Measurements from ENCODE around the gene OR2F1.
A peak's percentile ranks its signal among the peaks of the same experiment; 100 is the strongest.
"Not testable (repeated sequence)": the region's sequence is repeated elsewhere in the genome, so short reads cannot be mapped to it uniquely, and the experiment has no call there.

Gene OR2F1

GRCh38 chr7:144001543-144001942 lies 46.9 kb downstream of the OR2F1 start:
- H3K4me3 ChIP-seq (ENCODE audit: low read depth, low read length) = no peak overlapping the region
- TF ChIP-seq CTCF (IDR thresholded peaks at IDR 0.05; ENCODE audit: low read depth, low read length) (no peak), POLR2A (IDR thresholded peaks at IDR 0.05; ENCODE audit: extremely low read depth, insufficient read length) (no peak), MYC (IDR thresholded peaks at IDR 0.05; ENCODE audit: low read depth, low read length) (no peak)
- TF ChIP-seq, protein P1, sequence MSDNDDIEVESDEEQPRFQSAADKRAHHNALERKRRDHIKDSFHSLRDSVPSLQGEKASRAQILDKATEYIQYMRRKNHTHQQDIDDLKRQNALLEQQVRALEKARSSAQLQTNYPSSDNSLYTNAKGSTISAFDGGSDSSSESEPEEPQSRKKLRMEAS (IDR thresholded peaks at IDR 0.05; ENCODE audit: low read depth, low read length) = no peak
- no peak for DNase-seq (ENCODE audit: low read depth)

DNA sequence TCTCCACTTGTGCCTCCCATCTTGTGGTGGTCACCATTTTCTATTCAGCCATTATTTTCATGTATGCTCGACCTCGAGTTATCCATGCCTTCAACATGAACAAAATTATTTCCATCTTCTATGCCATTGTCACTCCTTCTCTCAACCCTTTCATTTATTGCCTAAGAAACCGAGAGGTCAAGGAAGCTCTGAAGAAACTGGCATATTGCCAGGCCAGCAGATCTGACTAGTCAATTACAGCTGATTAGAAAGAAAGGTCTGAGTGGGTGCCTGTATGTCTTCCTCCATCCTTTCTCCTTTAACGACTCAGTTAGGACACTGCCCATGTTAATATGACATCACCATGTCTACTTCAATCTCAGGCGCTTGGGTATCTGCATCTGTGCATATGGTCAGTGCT lies 50.1 kb downstream of the OR2F1 start:
- H3K4me3 ChIP-seq (ENCODE audit: low read depth, low read length) = no peak overlapping the region
- TF ChIP-seq POLR2A (IDR thresholded peaks at IDR 0.05; ENCODE audit: extremely low read depth, insufficient read length) = no peak
- no peak for TF ChIP-seq MYC (IDR thresholded peaks at IDR 0.05; ENCODE audit: low read depth, low read length)
- TF ChIP-seq, protein P1 (IDR thresholded peaks at IDR 0.05; ENCODE audit: low read depth, low read length) = no peak
- TF ChIP-seq CTCF (IDR thresholded peaks at IDR 0.05; ENCODE audit: low read depth, low read length) = no peak
- DNase-seq (ENCODE audit: low read depth) = no peak

- no peak for DNase-seq (ENCODE audit: low read depth)
- no peak overlapping the region for H3K4me3 ChIP-seq (ENCODE audit: low read depth, low read length)
- TF ChIP-seq POLR2A (IDR thresholded peaks at IDR 0.05; ENCODE audit: extremely low read depth, insufficient read length) (no peak), CTCF (IDR thresholded peaks at IDR 0.05; ENCODE audit: low read depth, low read length) (no peak), MYC (IDR thresholded peaks at IDR 0.05; ENCODE audit: low read depth, low read length) (no peak)
- TF ChIP-seq, protein P1 (IDR thresholded peaks at IDR 0.05; ENCODE audit: low read depth, low read length) = no peak
Observed at GRCh38 chr7:144006029-144006691, 51.5 kb downstream of the OR2F1 start.

DNA sequence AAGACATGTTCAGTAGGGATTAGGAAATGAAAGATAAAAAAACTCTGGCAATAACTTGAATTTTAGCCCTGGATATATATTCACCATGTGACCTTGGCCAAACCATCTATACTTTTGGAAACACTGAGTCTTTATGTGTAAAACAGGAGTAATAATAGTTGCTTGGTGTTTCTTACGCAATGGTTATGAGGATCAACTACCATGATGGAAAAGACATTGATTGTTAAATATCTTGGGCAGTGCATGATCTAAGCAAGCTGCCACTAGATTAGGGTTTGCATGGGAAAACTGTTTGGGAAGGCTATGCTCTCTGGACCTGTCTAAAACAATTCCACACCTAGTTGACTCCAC lies 52.0 kb downstream of the OR2F1 start:
- no peak for DNase-seq (ENCODE audit: low read depth)
- TF ChIP-seq POLR2A (IDR thresholded peaks at IDR 0.05; ENCODE audit: extremely low read depth, insufficient read length) = no peak
- TF ChIP-seq, protein P1 (IDR thresholded peaks at IDR 0.05; ENCODE audit: low read depth, low read length) = no peak
- no peak for TF ChIP-seq CTCF (IDR thresholded peaks at IDR 0.05; ENCODE audit: low read depth, low read length)
- no peak for TF ChIP-seq MYC (IDR thresholded peaks at IDR 0.05; ENCODE audit: low read depth, low read length)
- H3K4me3 ChIP-seq (ENCODE audit: low read depth, low read length) = no peak overlapping the region

GRCh38 chr7:144009361-144009760 lies 54.7 kb downstream of the OR2F1 start:
- DNase-seq (ENCODE audit: low read depth) = no peak
- H3K4me3 ChIP-seq (ENCODE audit: low read depth, low read length) = no peak overlapping the region
- TF ChIP-seq MYC (IDR thresholded peaks at IDR 0.05; ENCODE audit: low read depth, low read length) (no peak), CTCF (IDR thresholded peaks at IDR 0.05; ENCODE audit: low read depth, low read length) (no peak), POLR2A (IDR thresholded peaks at IDR 0.05; ENCODE audit: extremely low read depth, insufficient read length) (no peak)
- TF ChIP-seq, protein P1 (IDR thresholded peaks at IDR 0.05; ENCODE audit: low read depth, low read length) = no peak

- peak; percentile 15 for DNase-seq (ENCODE audit: low read depth)
- H3K4me3 ChIP-seq (ENCODE audit: low read depth, low read length) = not testable (repeated sequence)
Observed at GRCh38 chr7:144010061-144010460, 55.4 kb downstream of the OR2F1 start.

DNA sequence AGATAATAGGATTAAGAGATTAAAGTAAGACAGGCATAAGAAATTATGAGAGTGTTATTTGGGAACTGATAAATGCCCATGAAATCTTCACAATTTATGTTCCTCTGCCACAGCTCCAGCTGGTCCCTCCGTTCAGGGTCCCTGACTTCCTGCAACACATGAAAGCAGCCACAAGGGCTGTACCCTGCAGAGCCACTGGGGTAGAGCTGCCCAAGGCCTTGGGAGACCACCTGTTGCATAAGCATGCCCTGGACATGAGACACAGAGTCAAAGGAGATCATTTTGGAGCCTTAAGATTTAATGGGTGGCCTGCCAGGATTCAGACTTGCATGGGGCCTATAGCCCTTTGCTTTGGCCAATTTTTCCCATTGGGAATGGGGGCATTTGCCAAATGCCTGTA lies 56.2 kb downstream of the OR2F1 start:
- H3K4me3 ChIP-seq (ENCODE audit: low read depth, low read length); DNase-seq (ENCODE audit: low read depth): not testable (repeated sequence)
